K562 (cell line): ENCODE results near the gene DOCK3. TPM values are rescaled to one million over a fixed set of nuclear protein-coding genes. Genes with fewer than 3 reads are reported as not detected.

ENCODE experiments used
- ATAC-seq: fragments of 200-7000 bp; cut with Tn5 transposase; 3 replicates; pipeline ENCODE4 v1.9.1; 2020; ENCODE audit warnings: moderate library complexity
- BruUV-seq: library from RNA; stranded (reverse); fragments of 400-500 nt; replicated peaks from 2 replicates; lab custom pipeline; 2021; lab: Mats Ljungman, UMichigan
- CTCF ChIA-PET: fragments of 300-600 bp; formaldehyde crosslinking; extraction: SDS; loops from one replicate; lab custom pipeline; 2021; ENCODE audit warnings: low intra/inter-chr PET ratio; lab: Yijun Ruan, JAX
- POLR2A ChIA-PET: fragments of 300-600, 350-650 bp; sonication (Branson Sonifier 250); formaldehyde crosslinking; extraction: SDS; loops from one replicate; lab custom pipeline; 2021; ENCODE audit warnings: antibody characterized with exemption, inconsistent platforms; lab: Yijun Ruan, JAX
- DNase-seq, 4 experiments: peaks; one replicate each; pipeline versions ENCODE4 v3.0.0 to v3.0.0-alpha.2; 2011 to 2018; ENCODE audit warnings: low spot score in 3 of 4, mixed read lengths in 3 of 4; ENCODE audit errors: extremely low read depth in 1 of 4
- FAIRE-seq: peaks from 2 replicates; lab custom pipeline; 2011; peaks lifted over from hg19 to GRCh38; lab: Jason Lieb, UNC
- H2AFZ ChIP-seq: 2 replicates; pipeline ENCODE4 v1.6.0; 2011; ENCODE audit warnings: low read depth, low read length, control low read depth, inconsistent platforms
- H3K27ac ChIP-seq: fragments of 200-600 bp; 3 replicates; pipeline ENCODE4 v1.8.0; 2011; ENCODE audit warnings: low read depth, mild to moderate bottlenecking, control low read depth, inconsistent platforms, low read length, moderate library complexity, mixed read lengths; ENCODE audit errors: extremely low read depth
- H3K27me3 ChIP-seq, 2 experiments: fragments of 300-600 bp in 1 of 2; 2 replicates in 1 of 2; 3 replicates in 1 of 2; pipeline versions ENCODE4 v1.6.0 to v1.8.0; 2011; ENCODE audit warnings: inconsistent platforms in 2 of 2, low read length in 2 of 2, mild to moderate bottlenecking in 1 of 2, mixed read lengths in 1 of 2, moderate library complexity in 1 of 2; ENCODE audit not compliant: control insufficient read depth in 2 of 2, insufficient read depth in 2 of 2
- H3K36me3 ChIP-seq: fragments of 300-600 bp; 3 replicates; pipeline ENCODE4 v1.8.0; 2011; ENCODE audit warnings: mild to moderate bottlenecking, low read length, inconsistent platforms; ENCODE audit not compliant: control insufficient read depth, insufficient read depth
- H3K4me1 ChIP-seq, 2 experiments: fragments of 200-600 bp in 1 of 2; replicated peaks in 1 of 2; 2 replicates in 1 of 2; 3 replicates in 1 of 2; pipeline versions ENCODE4 v1.5.1 to v1.8.0; 2011; ENCODE audit warnings: inconsistent platforms in 2 of 2, low read length in 2 of 2, mild to moderate bottlenecking in 1 of 2, mixed read lengths in 1 of 2, moderate library complexity in 1 of 2; ENCODE audit not compliant: control insufficient read depth in 2 of 2, insufficient read depth in 2 of 2
- H3K4me2 ChIP-seq: 2 replicates; pipeline ENCODE4 v1.6.1; 2011; ENCODE audit warnings: low read length, control low read depth, inconsistent platforms, mixed read lengths; ENCODE audit not compliant: insufficient read depth
- H3K4me3 ChIP-seq: fragments of 200-600 bp; sonication (generic), shearing (Covaris generic); 2 replicates; pipeline ENCODE4 v1.5.1; 2016; ENCODE audit warnings: control low read depth, inconsistent platforms
- H3K79me2 ChIP-seq: fragments of 200-600 bp; 3 replicates; pipeline ENCODE4 v1.8.0; 2011; ENCODE audit warnings: low read length, inconsistent platforms; ENCODE audit not compliant: control insufficient read depth, insufficient read depth
- H3K9ac ChIP-seq, 2 experiments: 2 replicates each; pipeline versions ENCODE4 v1.6.0 to v1.6.1; 2011; ENCODE audit warnings: low read depth in 2 of 2, low read length in 2 of 2, control low read depth in 1 of 2, inconsistent platforms in 1 of 2, mild to moderate bottlenecking in 1 of 2, mixed read lengths in 1 of 2; ENCODE audit not compliant: insufficient read depth in 1 of 2
- H3K9me1 ChIP-seq: one replicate; pipeline ENCODE4 v1.6.0; 2011; ENCODE audit warnings: inconsistent platforms, mild to moderate bottlenecking, low read length, moderate library complexity; ENCODE audit not compliant: control insufficient read depth, insufficient read depth
- H3K9me3 ChIP-seq: replicated peaks from 2 replicates; pipeline ENCODE4 v1.5.1; 2011; ENCODE audit warnings: low read depth, low read length, inconsistent platforms; ENCODE audit not compliant: control insufficient read depth, insufficient read depth
- H4K20me1 ChIP-seq: replicated peaks from 2 replicates; pipeline ENCODE4 v1.6.1; 2011; ENCODE audit warnings: low read length, inconsistent platforms, mixed read lengths; ENCODE audit not compliant: control insufficient read depth, insufficient read depth
- ELF2 ChIP-seq: fragments of 250-450 bp; sonication (Bioruptor Pico); IDR thresholded peaks from 2 replicates; pipeline ENCODE4 v1.5.0; 2021; ENCODE audit warnings: mild to moderate bottlenecking
- ETV1 ChIP-seq: fragments of 450-650 bp; conservative IDR thresholded peaks from 2 replicates; pipeline ENCODE4 v1.6.1; 2016; ENCODE audit warnings: missing genetic modification characterization, control low read depth, low read depth, missing compliant biosample characterization
- HDAC8 ChIP-seq: fragments of 450-650 bp; IDR thresholded peaks from 2 replicates; pipeline ENCODE4 v1.6.1; 2016; ENCODE audit warnings: mild to moderate bottlenecking, missing genetic modification characterization, moderate library complexity, missing compliant biosample characterization
- SMARCE1 ChIP-seq: fragments of 450-650 bp; IDR thresholded peaks from 2 replicates; pipeline ENCODE4 v1.7.1; 2016; ENCODE audit warnings: mild to moderate bottlenecking
- SUPT5H ChIP-seq: fragments of 450-650 bp; IDR thresholded peaks from 2 replicates; pipeline ENCODE4 v1.6.1; 2016
- TAL1 ChIP-seq: fragments of 450-650 bp; IDR thresholded peaks from 2 replicates; pipeline ENCODE4 v1.6.1; 2016; ENCODE audit warnings: mild to moderate bottlenecking
- ZNF174 ChIP-seq: fragments of 250-450 bp; sonication (Bioruptor Pico); IDR thresholded peaks from 2 replicates; pipeline ENCODE4 v1.4.0; 2020; ENCODE audit warnings: mild to moderate bottlenecking
- WGBS: fragments of 100-300 bp; shearing (Covaris generic); methylation state at CpG from one replicate; pipeline ENCODE4 v1.1.6; 2016; ENCODE audit warnings: low coverage, mixed read lengths; ENCODE audit not compliant: insufficient coverage; ENCODE audit errors: missing lambda C conversion rate; 5-methylcytosine and 5-hydroxymethylcytosine counted together
- in situ Hi-C: fragments of 300-500 bp; cut with MboI; formaldehyde crosslinking; loops from 4 replicates; pipeline ENCODE4 v1.15.0; 2018; ENCODE audit warnings: inconsistent platforms, mixed read lengths
- intact Hi-C: fragments of 100-400 bp; cut with micrococcal nuclease; formaldehyde crosslinking; loops from 2 replicates; pipeline ENCODE4 v1.14.2; 2022
- polyA plus RNA-seq, 8 experiments: library from polyadenylated mRNA; depleted of rRNA in 4 of 8; stranded (reverse) in 5 of 8; unstranded in 3 of 8; fragments of >200 nt; fragmentation: Nextera tagmentation in 2 of 8; fragmentation: Illumina TruSeq in 1 of 8; extraction: Ambion mirVana in 2 of 8; extraction: Trizol in 1 of 8; gene quantifications; 2 replicates each; pipeline versions ENCODE4 v1.2.1 to v1.2.3, GENCODE V29; 2011 to 2014; ENCODE audit warnings: inconsistent platforms in 1 of 8, missing spikeins in 1 of 8
- total RNA-seq, 7 experiments: library from RNA; depleted of rRNA in 6 of 7; stranded (reverse); fragments of >200 nt in 6 of 7; fragmentation: Illumina TruSeq in 2 of 7; extraction: Trizol in 2 of 7; gene quantifications; 2 replicates each; pipeline versions ENCODE4 v1.2.1 to v1.2.3, GENCODE V29; 2011 to 2021; ENCODE audit warnings: low replicate concordance in 1 of 7

Gene DOCK3
- total and polyA plus RNA-seq, 9 of the 15 experiments (the other 6 are each of a cell fraction or from before 2014, with no cell fraction given) = under 0.01 to 0.03 (median 0.01) TPM; not detected in 4

DNA sequence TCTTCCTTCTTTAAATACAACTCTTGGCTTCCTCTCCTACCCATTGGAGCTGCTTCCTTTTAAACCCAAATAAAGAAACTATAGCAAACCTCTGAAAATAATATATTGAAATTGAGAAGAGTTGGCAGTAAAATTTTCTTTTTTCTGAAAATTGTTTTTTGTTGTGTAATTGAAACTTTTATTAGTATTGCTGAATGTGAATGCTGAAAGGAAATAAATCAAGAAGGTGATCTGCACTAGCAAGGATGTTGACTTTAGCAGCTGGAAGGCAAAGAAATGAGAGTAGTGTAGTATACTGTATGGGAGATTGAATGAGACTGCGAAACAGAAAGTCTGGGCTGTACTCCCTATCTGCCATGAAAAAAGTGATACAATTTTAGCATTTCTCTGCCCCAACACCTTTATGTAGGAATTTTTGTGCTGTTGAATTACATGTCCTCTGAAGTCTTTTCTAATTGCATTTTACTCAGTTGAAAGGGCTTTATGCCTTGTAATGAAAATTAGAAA is 166.3 kb downstream of the DOCK3 start:
- BruUV-seq = no TSS peak
- no peak for FAIRE-seq
- WGBS = 0% methylated on average over 1 of the region's 1 CpG
- in situ Hi-C loops = no loop called here
- H3K79me2 ChIP-seq = no peaks in the 10 kb centered on the region
- H2AFZ ChIP-seq = no peak overlapping the region
- no peak for DNase-seq
- ATAC-seq = no peak
- no peaks in the 10 kb centered on the region for H4K20me1 ChIP-seq
- H3K9me3 ChIP-seq = no peaks in the 10 kb centered on the region
- H3K4me3 ChIP-seq = no peak overlapping the region
- H3K9me1 ChIP-seq = no peaks in the 10 kb centered on the region
- intact Hi-C loops = no loop called here
- H3K27me3 ChIP-seq = no peaks in the 10 kb centered on the region; a peak in 1 of 5 replicates
- H3K36me3 ChIP-seq = no peaks in the 10 kb centered on the region
- CTCF ChIA-PET = no interaction called here
- H3K4me2 ChIP-seq = no peak overlapping the region
- H3K27ac ChIP-seq = no peak overlapping the region
- TF ChIP-seq SMARCE1 (no peak), HDAC8 (tag) (no peak), ELF2 (CRISPR knock-in tag) (no peak)
- no peak overlapping the region for H3K9ac ChIP-seq
- POLR2A ChIA-PET = no interaction called here
- no peaks in the 10 kb centered on the region for H3K4me1 ChIP-seq

DNA sequence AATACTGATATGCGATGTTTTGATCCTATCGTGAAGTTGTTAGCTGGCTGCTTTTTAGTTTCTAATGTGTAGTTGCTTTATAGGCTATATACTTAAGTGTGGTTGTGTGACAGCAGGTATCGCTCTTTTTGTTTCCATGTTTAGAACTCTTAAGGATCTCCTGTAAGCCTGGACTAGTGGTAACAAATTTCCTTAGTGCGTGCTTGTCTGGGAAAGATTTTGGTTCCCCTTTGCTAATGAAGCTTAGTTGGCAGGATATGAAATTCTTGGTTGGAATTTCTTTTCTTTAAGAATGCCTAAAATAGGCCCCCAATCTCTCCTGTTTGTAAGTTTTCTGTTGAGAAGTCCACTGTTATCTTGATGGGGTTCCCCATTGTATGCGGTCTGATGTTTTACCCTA is 173.6 kb downstream of the DOCK3 start:
- Histone ChIP-seq H3K9me1 (no peaks in the 10 kb centered on the region), H3K27me3 (no peaks in the 10 kb centered on the region), H4K20me1 (no peaks in the 10 kb centered on the region), H3K9me3 (no peaks in the 10 kb centered on the region), H3K4me1 (no peaks in the 10 kb centered on the region), H3K4me2 (no peak overlapping the region), H3K4me3 (no peak overlapping the region), H3K27ac (no peak overlapping the region), H3K9ac (no peak overlapping the region), H2AFZ (no peak overlapping the region), H3K79me2 (no peaks in the 10 kb centered on the region), H3K36me3 (no peaks in the 10 kb centered on the region)
- in situ Hi-C loops (no loop called here), intact Hi-C loops (no loop called here)
- ChIA-PET CTCF (no interaction called here), POLR2A (no interaction called here)
- TF ChIP-seq ETV1 (tag) (no peak), HDAC8 (tag) (no peak), TAL1 (no peak), ZNF174 (CRISPR knock-in tag) (no peak), SUPT5H (no peak)
- BruUV-seq = no TSS peak
- DNase-seq (no peak), ATAC-seq (no peak), FAIRE-seq (no peak)
- 5% methylated on average over 5 of the region's 5 CpGs for WGBS
